GM18499 (cell line): ENCODE data around the gene UBTD1.
"Not testable (repeated sequence)": the region's sequence is repeated elsewhere in the genome, so short reads cannot be mapped to it uniquely, and the experiment has no call there.

ENCODE experiments used
- ATAC-seq: cut with Tn5 transposase; IDR thresholded peaks from one replicate; pipeline ENCODE4 v1.9.1; 2021; ENCODE audit warnings: moderate number of reproducible peaks; ENCODE audit not compliant: insufficient read depth, unreplicated experiment

UBTD1 gene

GRCh38 chr10:97511711-97512440 is 13.2 kb downstream of the UBTD1 start:
- ATAC-seq, result no peak

- ATAC-seq, result no peak
These were observed 14.3 kb downstream of the UBTD1 start for GRCh38 chr10:97512993-97513392.

DNA sequence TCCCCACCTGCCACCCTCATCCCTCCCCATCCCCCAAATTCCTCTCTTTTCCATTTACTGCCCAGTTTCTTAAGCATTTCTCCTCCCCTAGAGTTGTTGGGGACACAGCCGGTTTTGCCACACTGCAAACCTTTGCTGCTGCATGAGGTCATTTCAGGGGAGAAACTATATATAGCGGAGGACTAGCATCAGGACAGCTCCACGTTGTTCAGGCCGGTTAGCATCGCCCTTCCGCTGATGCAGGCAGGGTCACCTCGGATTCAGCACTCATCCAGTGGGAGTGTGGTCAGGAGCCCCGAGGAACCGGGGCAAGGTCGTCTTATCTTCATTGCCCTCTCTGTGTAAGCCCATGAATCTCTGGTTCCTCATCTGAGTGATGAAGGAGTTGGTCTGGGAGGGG is 15.6 kb downstream of the UBTD1 start:
- no peak for ATAC-seq

DNA sequence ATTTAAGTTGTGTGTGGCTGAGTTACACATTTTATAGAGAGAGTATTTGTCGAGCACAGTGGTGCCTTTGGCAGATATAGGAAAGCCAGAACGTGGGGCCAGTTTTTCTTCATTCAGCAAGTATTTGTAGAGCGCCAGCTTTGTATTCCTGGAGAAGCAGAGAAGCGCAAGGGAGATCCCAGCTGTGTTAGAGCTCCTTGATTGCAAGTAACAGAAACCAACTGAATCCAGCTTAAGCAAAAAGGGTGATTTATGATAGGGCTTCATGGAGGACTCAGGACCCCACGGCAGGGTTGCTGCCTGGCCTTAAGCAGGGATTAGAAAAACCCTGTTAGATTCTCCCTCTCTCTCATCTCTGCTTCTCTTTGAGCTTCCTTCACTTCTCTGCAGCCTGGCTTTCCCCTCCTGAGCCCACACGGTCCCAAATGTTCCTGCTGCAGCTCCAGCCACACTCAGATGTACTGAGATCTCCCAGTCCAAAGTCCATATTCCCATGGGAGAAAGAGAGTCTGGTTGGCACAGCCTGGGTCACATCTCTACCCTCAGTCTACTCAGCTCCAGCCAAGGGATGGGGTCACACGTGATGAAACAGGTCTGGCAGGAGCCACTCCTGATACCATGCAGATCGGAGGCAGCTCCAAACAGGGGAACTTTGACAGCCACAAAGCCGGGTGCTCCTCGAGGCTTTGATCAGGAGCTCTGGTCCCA is 16.7 kb downstream of the UBTD1 start:
- no peak for ATAC-seq

DNA sequence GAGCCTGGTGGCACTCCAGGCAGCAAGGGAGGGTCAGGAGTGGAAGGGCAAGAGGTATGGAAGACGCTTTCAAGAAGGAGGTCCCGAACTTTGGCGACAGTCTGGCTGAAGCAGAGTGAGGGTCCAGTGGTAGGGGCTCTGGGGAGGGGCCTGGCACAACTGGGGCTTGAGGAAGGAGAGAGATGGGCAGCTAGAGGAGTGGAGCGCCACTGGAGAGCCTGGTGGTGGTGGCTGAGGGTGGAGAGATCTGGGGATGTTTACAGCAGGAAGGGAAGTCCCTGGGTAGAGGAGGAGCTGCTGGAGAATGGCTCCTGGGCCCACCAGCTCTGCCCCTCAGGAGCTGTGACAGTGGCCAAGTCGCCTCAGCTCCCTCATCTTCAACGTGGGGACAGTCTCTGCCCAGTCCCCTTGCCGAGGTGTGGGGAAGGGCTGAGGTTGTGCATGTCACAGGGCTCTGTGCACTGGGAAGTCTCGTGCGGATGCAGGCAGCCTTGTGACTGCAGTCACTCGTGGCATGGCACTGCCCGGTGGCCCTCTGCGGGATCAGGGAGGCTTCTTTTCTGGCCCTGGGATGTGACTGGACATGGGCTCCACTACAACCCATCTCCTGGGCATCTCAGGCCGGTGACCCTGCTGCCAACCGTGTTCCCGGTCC is 18.5 kb downstream of the UBTD1 start:
- ATAC-seq, result no peak

DNA sequence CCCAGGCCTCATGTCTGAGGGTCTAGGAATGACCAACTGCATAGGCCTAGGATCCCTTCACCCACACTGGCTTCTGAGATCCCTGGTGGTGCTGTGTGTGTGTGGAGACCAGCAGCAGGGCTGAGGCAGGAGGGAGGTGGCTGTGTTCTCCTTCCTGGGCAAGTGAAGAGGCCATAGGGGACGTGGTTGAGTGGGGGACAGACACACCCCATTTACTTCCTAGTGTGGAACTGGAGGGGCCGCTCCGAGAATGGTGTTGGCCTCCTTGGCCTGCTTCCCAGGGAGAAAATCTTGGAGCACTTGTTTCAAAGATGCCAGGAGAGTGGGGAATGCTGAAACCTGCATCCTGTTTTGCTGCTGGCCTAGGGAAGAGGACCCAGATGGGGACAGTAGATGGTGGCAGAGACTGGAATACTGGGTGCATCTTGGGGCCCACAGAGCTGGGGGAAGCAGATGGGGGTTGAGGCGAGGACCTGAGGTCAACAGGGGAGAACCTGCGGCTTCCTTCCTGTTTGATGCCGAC is 19.1 kb downstream of the UBTD1 start:
- ATAC-seq, result no peak

- no peak for ATAC-seq
These were observed 19.7 kb downstream of the UBTD1 start for GRCh38 chr10:97518301-97519043.

DNA sequence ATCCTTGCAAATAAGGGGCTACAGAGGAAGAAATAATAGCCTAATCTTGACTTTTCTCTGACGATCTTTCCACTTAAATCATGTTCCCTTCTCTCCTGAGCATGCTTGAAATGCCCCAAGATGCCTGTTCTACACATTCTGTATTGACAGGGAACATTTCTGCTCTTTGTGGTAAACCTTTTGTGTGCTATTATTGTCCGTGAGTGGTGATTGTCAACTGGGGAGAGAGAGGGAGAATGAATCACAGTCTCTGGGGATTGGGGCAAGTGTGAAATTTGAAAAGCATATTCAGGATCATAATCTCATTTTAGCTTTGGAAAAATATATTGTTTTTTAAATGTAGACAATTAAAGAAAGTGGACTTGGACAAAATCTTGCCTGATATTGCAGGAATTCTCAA is 20.6 kb downstream of the UBTD1 start:
- no peak for ATAC-seq

DNA sequence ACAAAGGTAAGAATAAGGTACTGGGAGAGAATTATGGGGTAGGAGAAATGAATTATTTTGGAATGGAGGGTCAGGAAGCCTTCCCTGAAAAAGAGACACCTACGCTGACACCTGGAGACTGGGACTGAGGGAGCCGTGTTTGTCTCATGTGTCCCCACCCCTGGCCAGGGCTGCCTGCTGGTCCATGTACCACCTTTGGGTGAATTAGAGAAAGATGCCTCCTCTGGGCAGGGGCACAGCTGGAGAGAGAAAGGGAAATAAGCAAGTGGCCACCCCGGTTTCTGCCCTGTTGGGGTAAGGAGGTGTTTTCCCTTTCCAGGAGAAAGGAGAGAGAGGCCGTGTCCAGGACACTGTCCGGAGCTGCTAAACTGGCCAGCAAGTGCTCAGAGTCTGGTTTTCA is 21.8 kb downstream of the UBTD1 start:
- ATAC-seq, result no peak

DNA sequence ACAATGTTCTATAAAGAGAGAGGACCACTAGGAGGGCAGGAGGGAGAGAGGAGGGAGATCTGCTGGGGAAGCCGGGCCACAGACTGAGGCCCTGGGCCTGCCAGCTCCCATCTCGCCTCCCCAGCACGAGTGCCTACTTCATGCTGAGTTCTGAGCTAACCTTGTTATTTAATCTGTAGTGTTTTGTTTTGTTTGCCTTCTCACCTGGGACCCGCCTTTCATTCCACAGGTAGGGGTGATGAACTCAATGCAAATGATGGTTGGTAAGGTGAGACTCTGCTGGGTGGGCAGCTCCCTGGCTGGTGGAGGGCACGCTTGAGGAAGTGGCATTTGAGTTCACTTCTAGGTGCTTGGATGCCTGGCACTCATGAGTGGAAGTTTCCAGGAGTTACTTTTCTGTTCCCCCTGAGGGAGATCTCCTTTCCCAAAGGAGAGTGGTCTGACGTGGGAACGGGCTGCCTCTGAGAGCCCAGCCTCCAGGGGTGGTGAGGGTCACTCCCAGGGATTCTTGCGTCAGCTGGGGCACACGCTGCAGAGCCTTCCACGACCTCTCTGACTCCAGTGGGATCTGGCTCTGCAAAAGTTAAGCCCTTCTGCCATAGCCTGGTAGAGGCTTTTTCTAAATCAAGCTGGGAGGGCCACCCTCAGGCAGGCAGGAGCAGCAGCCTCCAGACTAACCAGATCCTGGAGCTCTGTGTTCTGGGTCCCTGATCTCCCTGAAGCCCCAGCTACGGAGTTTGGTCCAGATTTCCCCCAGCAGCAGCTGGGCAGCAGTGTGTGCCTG is 22.4 kb downstream of the UBTD1 start:
- no peak for ATAC-seq

DNA sequence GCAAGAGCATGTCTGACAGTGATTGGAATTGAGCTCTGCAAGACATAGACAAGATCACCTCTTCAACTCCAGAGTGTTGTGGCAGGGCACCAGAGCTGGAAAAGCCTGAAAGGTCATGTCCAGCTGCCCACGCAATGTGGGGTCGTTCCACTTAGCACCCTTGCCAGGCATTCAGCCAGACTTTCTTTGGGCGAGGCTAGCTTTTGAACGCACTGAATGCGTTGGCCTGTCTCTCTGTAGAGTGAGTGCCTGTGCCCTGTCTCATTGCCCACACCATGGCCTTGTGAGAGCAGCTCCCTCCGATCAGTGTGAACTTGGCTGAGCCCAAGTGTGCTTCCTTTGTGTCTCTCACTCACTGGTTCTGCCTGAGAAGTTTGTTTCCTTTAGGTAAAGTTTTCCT is 23.3 kb downstream of the UBTD1 start:
- no peak for ATAC-seq

DNA sequence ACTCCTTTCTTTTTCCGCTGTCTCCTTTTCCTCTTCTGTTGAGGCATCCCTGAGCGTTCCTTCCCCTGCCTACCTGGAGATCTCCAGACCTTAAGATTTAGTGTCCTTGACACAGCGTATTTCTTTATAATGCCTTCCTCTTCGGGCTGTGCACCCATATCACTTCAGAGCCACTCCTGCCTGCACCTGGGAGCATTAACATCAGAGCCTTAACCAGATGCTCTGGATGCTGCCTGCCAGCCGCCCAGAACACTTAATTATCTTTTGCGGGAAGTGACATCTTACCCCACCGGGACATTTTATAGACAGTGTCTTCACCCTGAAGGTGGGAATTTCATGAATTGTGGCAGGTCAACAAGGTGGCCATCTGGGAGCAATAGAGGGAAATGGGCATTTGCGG is 24.2 kb downstream of the UBTD1 start:
- no peak for ATAC-seq

- ATAC-seq, result no peak
These were observed 26.4 kb downstream of the UBTD1 start for GRCh38 chr10:97525086-97525485.

DNA sequence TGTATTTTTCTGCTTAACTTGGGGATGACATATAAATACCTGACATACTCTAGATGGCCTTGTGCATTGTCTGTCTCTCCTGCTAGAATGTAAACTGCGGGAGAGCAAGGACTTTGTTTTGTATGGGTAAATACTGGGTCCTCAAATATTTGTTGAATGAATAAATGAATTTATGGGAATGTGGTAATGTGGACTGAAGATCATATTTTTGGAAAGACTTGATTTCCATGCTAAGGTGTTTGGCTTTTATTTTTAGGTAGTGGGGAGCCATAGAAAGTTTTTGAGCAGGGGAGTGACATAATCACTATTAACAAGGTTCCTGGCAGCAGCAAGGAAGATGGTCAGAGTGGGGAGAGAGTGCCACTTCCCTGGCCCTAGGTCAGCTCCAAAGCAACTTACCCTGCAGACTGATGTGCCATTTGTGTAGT is 27.0 kb downstream of the UBTD1 start:
- no peak for ATAC-seq

DNA sequence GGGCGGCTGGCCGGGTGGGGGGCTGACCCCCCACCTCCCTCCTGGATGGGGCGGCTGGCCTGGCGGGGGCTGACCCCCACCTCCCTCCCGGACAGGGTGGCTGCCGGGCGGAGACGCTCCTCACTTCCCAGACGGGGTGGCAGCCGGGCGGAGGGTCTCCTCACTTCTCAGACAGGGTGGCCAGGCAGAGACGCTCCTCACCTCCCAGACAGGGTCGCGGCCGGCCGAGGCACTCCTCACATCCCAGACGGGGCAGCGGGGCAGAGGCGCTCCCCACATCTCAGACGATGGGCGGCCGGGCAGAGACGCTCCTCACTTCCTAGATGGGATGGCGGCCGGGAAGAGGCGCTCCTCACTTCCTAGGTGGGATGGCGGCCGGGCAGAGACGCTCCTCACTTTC is 30.2 kb downstream of the UBTD1 start:
- not testable (repeated sequence) for ATAC-seq

DNA sequence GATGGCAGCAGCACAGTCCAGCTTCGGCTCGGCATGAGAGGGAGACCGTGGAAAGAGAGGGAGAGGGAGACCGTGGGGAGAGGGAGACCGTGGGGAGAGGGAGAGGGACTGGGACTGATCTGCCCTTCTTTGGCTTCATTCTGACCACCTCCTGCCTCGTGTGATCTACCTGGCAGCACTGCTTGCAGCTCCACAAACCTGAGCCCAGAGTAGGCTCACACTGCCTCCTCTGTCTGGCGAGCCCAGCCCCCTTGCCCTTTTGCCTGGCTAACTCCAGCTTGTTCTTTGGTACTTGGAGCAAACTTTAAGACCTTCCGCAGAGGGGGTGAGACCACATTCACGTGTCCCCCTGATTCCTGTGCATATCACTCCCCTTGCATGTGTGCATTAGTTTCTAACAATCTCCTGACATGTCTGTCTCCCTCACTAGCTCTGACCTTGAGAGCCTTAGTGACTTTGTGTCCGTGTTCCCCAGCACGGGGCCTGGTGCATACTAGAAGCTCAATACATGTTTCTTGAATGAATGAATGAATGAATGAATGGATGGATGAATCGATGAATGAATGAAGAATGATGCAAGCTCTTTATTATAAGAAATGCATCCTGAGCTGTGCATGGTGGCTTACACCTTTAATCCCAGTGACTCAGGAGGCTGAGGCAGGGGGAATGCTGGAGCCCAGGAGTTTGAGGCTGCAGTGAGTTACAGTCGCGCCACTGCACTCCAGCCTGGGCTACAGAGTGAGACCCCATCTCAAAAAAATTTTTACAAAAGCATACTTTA is 31.2 kb downstream of the UBTD1 start:
- no peak for ATAC-seq

DNA sequence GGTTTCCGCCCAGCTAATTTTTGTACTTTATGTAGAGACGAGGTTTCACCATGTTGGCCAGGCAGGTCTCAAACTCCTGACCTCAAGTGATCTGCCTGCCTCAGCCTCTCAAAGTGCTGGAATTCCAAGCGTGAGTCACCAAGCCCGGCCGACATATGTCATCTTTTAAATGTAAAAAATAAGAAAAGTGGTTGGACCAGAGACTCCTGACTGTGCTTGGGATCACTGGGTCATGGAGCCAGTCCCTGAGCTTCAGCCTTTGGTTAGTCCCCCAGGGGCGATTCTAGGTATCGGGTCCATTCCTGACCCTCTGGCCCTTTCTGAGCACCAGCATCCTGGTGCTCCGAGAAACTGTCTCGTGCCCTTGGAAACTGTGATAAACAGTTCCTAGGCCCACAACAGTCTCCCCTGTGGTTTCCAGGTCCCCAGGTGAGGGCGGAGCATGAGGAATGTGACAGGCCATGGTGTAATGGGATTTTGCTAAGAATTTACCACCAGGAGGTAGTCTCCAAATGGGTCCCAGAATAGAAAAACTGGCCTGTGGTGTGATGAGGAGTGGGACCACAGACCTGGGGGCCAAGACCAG is 32.8 kb downstream of the UBTD1 start:
- no peak for ATAC-seq

DNA sequence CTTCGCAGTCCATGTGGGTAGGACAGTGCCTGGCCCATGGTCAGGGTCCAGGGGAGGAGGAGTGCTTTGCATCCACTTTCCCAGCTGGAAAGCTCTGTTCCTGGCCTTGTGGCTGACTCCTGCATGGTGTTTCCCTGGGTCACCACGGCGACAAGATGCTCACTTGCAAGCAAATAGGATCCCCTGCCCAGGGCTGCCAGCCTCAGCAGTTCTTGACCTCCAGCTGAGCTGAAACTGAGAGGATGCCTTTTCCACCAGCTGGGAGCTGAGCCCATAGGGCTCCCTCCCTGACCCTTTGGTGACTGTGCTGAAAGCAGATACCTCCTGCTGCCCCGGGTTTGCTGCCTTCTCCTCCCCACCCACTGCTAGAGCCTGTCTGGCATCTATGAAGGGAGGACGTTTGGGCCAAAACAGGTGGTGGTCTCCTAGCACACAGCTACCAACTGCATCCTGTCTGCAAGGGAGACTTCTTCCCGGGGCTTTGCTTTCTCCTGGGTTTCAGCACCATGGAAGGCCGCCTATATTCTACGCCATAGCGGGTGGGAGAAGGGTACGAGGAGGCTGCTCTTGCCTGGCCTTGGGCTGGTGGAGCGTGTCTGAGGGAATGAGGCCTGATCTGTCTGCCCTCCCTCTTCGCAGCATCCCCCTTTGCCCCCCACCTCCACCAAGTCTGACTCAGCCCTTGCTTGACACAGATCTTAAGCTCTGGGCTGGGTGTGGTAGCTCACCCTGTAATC is 34.4 kb downstream of the UBTD1 start:
- no peak for ATAC-seq
